ENCODE data around the gene HNRNPAB.

Gene HNRNPAB

GRCh38 chr5:178204182-178204934 is at the start of gene HNRNPAB:
Gene HNRNPAB, plus strand, starts transcription at chr5:178204533. Its CDS starts 305 bp downstream, at chr5:178204838.
- DNase-seq (ENCODE audit: low spot score) = peak; percentile 94

GRCh38 chr5:178155065-178155464 is 49.3 kb upstream of the HNRNPAB start:
- no peak for DNase-seq (ENCODE audit: low spot score)

GRCh38 chr5:178160176-178160575 is 44.2 kb upstream of the HNRNPAB start:
- DNase-seq (ENCODE audit: low spot score) = no peak

GRCh38 chr5:178162481-178162880 is 41.9 kb upstream of the HNRNPAB start:
- no peak for DNase-seq (ENCODE audit: low spot score)

DNA sequence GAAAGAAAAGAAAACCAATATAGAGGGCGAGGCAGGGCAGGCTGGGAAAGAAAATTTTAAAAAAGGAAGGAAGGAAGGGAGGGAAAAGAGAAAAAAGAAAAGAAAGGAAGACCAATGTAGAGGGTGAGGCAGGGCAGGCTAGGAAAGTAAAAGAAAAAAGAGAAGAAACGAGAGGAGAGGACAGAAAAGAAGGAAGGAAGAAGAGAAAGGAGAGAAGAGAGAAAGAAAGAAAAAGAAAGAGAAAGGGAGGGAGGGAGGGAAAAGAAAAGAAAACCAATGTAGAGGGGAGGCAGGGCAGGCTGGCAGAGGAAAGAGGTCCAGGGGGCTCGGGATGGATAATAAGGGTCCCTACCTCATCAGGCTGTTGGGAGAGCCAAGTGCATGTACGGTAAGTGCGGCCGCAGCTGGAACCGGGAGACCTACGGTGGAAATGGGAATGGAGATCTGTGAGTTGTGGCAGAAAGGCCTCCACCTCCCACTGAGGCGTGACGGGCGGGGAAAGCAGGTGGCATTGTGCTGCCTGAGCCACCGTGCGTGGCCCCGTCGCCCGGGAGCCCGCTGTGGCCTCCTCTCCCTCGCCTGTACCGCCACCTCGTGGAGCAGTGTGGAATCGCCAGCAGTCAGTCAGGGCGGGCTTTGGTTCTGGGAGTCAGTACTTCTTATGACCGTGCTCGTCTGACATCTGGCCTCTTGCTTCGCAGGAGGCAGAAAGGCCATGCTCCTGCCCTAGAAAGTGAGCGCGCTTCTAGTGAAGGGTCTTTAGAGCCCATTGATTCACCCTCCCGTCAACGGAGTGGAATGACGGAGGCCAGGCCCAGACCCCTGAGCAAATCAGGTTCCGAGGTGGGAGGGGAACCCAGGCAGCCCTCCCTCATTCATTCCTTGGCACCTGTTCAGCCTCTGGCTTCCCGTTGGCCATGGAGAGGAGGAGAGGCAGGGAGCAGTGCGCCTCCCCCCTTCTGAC is 40.3 kb upstream of the HNRNPAB start:
- peak; percentile 65 for DNase-seq (ENCODE audit: low spot score)

GRCh38 chr5:178165581-178165980 is 38.8 kb upstream of the HNRNPAB start:
- DNase-seq (ENCODE audit: low spot score) = no peak

- no peak for DNase-seq (ENCODE audit: low spot score)
Measured at GRCh38 chr5:178170455-178170854, 33.9 kb upstream of the HNRNPAB start.

DNA sequence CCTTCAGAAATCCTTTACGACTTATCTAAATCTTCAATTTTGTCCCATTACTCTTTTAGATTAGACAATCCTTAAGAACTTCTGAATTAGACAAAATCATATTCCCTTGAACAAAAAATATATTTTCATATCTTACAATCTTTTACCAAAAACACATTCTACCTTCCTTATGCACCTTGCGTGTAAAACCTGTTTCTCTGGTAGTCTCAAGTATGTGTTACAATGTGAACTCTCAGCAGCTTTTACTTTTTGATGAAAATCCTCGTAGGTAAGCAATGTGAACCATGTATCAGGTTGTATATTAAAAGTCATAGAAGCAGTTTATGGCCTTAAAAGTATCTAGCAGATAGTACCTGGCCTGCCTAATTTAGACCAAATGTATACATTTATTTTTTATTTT is 29.9 kb upstream of the HNRNPAB start:
- no peak for DNase-seq (ENCODE audit: low spot score)

DNA sequence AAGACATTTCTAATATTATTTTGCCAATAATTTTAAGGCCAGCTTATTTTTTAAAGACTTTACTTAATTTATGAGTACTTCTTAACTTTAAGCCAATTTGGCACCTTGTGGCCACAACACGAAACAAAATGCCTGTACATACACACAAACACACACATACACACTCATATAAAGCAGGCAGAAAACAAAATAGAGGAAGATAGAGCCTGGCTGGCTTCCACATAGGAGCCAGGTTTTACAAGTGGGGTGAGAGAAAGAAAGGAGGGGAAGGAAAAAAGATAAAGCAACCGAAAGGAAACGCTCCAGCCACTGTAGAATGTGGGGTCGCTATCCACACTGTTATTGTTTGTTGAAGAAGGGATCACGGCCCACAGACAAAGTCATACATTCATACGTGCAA is 27.5 kb upstream of the HNRNPAB start:
- no peak for DNase-seq (ENCODE audit: low spot score)

DNA sequence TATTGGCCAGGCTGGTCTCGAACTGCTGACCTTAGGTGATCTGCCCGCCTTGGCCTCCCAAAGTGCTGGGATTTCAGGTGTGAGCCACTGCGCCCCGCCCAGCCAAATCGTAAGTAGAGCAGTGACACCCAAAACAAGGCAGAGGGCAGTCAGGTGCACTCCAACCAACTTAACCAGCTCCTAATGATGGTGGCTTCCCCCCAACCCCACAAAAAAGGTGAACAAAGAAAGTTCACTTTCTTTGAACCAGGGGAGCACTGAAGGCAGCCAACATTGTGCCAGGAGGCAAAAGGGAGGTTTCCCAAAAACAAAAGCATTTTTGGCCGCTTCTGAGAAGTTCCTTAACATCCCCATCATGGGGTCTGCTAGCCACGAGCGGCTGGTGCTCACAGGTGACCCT is 26.8 kb upstream of the HNRNPAB start:
- DNase-seq (ENCODE audit: low spot score) = no peak

DNA sequence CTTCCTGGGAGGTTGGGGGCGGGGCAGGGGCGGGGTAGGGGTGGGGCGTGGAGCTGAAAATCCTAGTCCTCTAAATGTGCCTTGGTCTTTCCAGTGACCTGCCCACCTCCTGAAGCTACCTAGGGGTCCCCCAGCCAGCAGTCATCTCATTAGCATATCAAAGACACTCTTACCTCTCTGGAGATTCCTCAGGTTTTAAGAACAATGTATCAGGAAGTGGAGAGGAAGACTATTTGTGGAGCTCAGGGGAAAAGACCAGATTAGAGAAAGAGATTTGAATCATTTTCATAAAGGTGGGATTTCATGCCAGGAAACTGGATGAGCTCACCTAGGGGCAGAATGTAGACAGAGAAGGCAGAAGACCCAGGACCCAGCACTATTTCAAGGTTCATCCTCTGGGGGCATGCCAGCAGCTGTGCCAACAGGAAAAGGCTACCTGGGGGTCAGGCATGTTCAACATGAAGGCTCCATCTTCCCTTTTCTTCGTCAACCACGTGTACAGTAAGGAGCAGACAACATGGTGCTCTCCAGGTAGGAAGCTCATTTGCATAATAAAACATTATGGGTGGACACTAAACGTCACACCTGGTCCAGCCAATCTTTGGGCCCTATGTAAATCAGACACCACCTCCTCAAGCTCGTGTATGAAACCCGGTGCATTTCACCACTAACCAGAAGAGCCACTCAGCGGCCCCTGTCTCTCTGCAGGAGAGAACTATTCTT is 24.0 kb upstream of the HNRNPAB start:
- DNase-seq (ENCODE audit: low spot score) = no peak

DNA sequence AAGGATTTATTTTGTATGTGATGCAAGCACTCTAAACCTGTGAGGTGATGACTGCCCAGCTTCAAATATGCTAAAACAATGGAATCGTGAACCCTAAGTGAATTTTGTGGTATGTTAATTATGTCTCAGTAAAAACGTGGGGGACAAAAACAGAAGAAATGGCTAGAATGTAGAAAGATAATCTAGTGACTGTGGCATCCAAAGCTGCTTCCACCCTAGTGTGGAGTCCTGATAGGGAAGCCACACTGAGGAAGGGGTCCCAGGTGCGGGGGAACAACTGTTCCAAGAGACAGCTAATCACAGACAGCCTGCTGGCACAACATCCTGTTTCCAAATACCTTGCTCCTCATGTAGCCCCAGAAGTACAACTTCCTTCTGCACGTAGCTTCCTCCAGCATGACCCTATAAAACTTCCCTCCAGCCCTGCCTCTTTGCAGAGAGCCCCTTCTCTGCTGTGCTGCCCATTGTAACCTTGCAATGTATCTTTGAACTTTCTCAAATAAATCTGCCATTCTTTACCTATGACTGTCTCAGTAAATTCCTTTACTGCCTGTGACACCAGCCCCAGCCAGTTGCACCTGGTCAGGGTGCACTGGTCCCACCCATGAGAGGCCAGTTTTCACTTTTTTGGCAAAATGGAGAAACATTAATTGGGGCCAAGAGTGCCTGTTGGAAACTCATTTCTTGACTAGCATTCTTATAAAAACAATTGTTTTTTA is 22.0 kb upstream of the HNRNPAB start:
- DNase-seq (ENCODE audit: low spot score) = no peak

GRCh38 chr5:178186427-178186826 is 17.9 kb upstream of the HNRNPAB start:
- DNase-seq (ENCODE audit: low spot score) = no peak

GRCh38 chr5:178187014-178187413 is 17.3 kb upstream of the HNRNPAB start, which contains the start of gene GMCL2:
Gene GMCL2, minus strand, starts transcription at chr5:178187371. Its CDS starts 72 bp downstream, at chr5:178187299.
- DNase-seq (ENCODE audit: low spot score) = no peak

GRCh38 chr5:178189433-178189832 is 14.9 kb upstream of the HNRNPAB start:
- DNase-seq (ENCODE audit: low spot score) = no peak

- DNase-seq (ENCODE audit: low spot score) = no peak
Measured at GRCh38 chr5:178191661-178192060, 12.7 kb upstream of the HNRNPAB start.

DNA sequence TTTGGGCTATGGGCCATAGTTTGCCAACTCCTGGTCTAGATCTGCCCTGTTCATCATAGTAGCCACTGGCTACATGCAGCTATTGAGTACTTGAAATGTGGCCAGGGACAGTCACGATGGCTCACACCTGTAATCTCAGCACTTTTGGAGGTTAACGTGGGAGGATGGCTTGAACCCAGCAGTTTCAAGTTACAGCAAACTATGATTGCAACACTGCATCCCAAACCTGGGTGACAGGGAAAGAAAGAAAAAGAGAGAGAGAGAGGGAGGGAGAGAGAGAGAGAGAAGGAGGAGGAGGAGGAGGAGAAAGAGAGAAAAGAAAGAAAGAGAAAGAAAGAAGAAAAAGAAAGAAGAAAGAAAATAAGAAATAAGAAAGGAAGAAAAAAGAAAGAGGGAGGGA is 12.1 kb upstream of the HNRNPAB start:
- no peak for DNase-seq (ENCODE audit: low spot score)

DNA sequence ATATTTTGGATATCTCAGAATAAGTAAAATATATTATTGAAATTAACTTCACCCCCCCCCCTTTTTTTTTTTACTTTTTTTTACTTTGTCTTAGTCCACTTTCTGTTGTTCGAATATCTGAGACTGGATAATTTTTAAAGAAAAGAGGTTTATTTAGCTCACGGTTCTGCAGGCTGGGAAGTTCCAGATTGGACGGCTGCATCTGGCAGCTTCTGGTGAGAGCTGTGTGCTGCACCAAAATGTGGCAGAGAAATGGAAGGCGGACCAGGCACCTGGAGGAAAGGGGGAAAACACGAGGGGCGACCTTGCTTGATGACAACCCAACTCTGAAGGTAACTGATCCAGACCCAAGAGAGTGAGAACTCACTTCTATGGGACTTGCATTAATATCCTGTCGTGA is 11.5 kb upstream of the HNRNPAB start:
- DNase-seq (ENCODE audit: low spot score) = no peak

DNA sequence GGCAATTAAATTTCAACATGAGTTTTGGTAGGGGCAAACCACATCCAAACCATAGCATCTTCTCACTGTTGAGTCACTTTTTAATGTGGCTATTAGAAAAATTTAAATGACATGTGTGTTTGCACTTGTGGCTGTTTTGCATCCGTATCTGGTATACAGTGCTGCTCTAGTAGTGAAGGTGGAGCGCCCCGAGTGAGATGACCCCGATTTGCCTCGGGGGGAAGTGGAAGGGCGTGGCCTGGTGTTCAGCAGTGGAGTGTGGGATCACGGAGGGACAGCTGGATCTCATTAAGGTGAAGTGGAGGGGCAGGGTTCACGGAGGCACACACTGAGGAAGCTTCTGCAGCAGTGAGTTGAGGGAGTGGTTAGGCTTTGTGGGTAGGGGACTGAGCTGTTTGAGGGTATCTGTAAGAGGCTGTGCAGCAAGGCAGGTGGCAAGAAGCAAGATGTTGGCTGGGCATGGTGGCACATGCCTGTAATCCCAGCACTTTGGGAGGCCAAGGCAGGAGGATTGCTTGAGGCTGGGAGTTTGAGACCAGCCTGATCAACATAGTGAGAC is 11.0 kb upstream of the HNRNPAB start:
- no peak for DNase-seq (ENCODE audit: low spot score)

- no peak for DNase-seq (ENCODE audit: low spot score)
Measured at GRCh38 chr5:178194026-178194425, 10.3 kb upstream of the HNRNPAB start.

GRCh38 chr5:178196281-178196812 is 8.0 kb upstream of the HNRNPAB start:
- DNase-seq (ENCODE audit: low spot score) = no peak

Measured in pons (tissue), 1 donor.